ENCODE results near the gene IP6K3.

The IP6K3 gene

DNA sequence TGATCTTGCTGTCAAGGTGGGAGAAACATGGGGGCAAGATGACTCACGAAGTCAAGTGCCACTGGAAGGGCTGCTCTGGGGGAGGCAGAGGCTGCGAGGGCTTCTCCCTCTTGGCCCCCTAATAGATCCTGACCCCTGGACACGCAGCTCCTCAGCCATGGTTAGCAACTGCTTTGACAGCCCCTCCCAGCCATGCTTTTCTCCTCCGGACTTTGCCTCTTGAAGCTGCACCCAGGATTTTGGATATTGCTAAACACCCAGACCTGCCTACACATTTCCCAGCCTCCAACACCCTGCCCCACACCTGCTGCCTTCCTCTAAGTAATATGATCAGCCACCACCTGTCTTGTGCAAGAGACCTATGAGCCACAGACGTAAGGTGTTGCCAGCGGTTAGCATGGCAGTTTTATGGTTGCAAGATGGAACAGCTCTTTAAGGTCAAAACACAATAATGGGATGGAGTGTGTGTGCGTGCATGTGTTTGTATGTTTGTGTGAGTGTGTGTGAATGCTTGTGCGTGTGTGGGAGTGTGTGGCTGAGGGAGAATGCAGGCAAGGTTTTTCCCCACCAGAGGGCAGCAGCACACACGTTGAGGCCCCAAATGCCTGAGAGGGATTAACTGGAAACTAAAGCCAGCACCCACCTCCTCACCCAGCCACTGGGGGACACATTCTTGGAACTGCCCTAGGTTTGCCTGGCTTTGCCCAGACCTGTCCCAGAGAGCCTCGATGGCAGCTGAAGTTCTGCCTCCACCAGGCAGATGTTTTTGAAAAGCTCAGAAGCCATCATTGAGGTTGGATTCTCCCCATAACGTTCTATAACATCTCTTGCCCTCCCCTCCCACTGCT, 2.5 kb downstream of the IP6K3 start:
- TF ChIP-seq FOXP2 (optimal IDR thresholded peaks at IDR 0.05; ENCODE audit: borderline replicate concordance, extremely low read depth, extremely low read length, insufficient read depth) (peak; percentile 12), POLR2AphosphoS5 (IDR thresholded peaks at IDR 0.05; ENCODE audit: low read depth, low read length) (no peak)

GRCh38 chr6:33742837-33743236, 3.9 kb downstream of the IP6K3 start:
- no peak for TF ChIP-seq FOXP2 (optimal IDR thresholded peaks at IDR 0.05; ENCODE audit: borderline replicate concordance, extremely low read depth, extremely low read length, insufficient read depth)
- TF ChIP-seq, protein P1, sequence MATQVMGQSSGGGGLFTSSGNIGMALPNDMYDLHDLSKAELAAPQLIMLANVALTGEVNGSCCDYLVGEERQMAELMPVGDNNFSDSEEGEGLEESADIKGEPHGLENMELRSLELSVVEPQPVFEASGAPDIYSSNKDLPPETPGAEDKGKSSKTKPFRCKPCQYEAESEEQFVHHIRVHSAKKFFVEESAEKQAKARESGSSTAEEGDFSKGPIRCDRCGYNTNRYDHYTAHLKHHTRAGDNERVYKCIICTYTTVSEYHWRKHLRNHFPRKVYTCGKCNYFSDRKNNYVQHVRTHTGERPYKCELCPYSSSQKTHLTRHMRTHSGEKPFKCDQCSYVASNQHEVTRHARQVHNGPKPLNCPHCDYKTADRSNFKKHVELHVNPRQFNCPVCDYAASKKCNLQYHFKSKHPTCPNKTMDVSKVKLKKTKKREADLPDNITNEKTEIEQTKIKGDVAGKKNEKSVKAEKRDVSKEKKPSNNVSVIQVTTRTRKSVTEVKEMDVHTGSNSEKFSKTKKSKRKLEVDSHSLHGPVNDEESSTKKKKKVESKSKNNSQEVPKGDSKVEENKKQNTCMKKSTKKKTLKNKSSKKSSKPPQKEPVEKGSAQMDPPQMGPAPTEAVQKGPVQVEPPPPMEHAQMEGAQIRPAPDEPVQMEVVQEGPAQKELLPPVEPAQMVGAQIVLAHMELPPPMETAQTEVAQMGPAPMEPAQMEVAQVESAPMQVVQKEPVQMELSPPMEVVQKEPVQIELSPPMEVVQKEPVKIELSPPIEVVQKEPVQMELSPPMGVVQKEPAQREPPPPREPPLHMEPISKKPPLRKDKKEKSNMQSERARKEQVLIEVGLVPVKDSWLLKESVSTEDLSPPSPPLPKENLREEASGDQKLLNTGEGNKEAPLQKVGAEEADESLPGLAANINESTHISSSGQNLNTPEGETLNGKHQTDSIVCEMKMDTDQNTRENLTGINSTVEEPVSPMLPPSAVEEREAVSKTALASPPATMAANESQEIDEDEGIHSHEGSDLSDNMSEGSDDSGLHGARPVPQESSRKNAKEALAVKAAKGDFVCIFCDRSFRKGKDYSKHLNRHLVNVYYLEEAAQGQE (IDR thresholded peaks at IDR 0.05; ENCODE audit: insufficient read depth in 1 of 2, low read depth in 2 of 2, low read length in 2 of 2), result no peak
- no peak for TF ChIP-seq SIN3A (IDR thresholded peaks at IDR 0.05; ENCODE audit: borderline replicate concordance, insufficient read depth, low read length)
- TF ChIP-seq POLR2AphosphoS5 (IDR thresholded peaks at IDR 0.05; ENCODE audit: low read depth, low read length), result no peak
- TF ChIP-seq TAF1 (IDR thresholded peaks at IDR 0.05; ENCODE audit: borderline replicate concordance, insufficient read depth, low read length), result no peak

- no peak for TF ChIP-seq FOXP2 (optimal IDR thresholded peaks at IDR 0.05; ENCODE audit: borderline replicate concordance, extremely low read depth, extremely low read length, insufficient read depth)
- no peak for TF ChIP-seq SIN3A (IDR thresholded peaks at IDR 0.05; ENCODE audit: borderline replicate concordance, insufficient read depth, low read length)
- no peak for TF ChIP-seq POLR2AphosphoS5 (IDR thresholded peaks at IDR 0.05; ENCODE audit: low read depth, low read length)
- TF ChIP-seq, protein P1 (IDR thresholded peaks at IDR 0.05; ENCODE audit: insufficient read depth in 1 of 2, low read depth in 2 of 2, low read length in 2 of 2), result no peak
- no peak for TF ChIP-seq TAF1 (IDR thresholded peaks at IDR 0.05; ENCODE audit: borderline replicate concordance, insufficient read depth, low read length)
Observed at GRCh38 chr6:33742092-33742491, 4.6 kb downstream of the IP6K3 start.

- TF ChIP-seq POLR2AphosphoS5 (IDR thresholded peaks at IDR 0.05; ENCODE audit: low read depth, low read length), result no peak
- TF ChIP-seq SIN3A (IDR thresholded peaks at IDR 0.05; ENCODE audit: borderline replicate concordance, insufficient read depth, low read length), result no peak
- no peak for TF ChIP-seq TAF1 (IDR thresholded peaks at IDR 0.05; ENCODE audit: borderline replicate concordance, insufficient read depth, low read length)
- TF ChIP-seq, protein P1 (IDR thresholded peaks at IDR 0.05; ENCODE audit: insufficient read depth in 1 of 2, low read depth in 2 of 2, low read length in 2 of 2), result no peak
- no peak for TF ChIP-seq FOXP2 (optimal IDR thresholded peaks at IDR 0.05; ENCODE audit: borderline replicate concordance, extremely low read depth, extremely low read length, insufficient read depth)
Observed at GRCh38 chr6:33740794-33741193, 5.9 kb downstream of the IP6K3 start.

DNA sequence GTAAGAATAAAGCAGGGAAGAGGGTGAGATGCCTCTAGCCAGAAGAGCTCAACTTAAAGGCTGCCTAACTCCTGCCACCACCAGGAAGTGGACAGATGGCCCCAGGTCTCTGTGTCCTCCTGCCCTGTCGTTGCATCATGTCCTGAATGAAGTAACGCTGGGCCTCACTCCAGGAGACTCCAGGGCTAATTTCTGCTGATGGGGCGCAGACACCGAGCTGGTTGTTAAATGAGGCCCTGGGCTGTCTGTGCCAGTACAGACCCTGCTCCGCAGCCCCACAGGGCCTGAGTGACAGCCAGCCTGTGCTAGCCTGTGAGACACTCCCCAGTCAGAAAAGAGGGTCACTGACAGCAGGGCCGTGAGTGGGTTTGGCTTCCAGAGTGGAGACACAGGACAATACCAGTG, 6.5 kb downstream of the IP6K3 start:
- TF ChIP-seq SIN3A (IDR thresholded peaks at IDR 0.05; ENCODE audit: borderline replicate concordance, insufficient read depth, low read length), result no peak
- TF ChIP-seq, protein P1 (IDR thresholded peaks at IDR 0.05; ENCODE audit: insufficient read depth in 1 of 2, low read depth in 2 of 2, low read length in 2 of 2), result no peak
- TF ChIP-seq TAF1 (IDR thresholded peaks at IDR 0.05; ENCODE audit: borderline replicate concordance, insufficient read depth, low read length), result no peak
- TF ChIP-seq FOXP2 (optimal IDR thresholded peaks at IDR 0.05; ENCODE audit: borderline replicate concordance, extremely low read depth, extremely low read length, insufficient read depth), result no peak
- TF ChIP-seq POLR2AphosphoS5 (IDR thresholded peaks at IDR 0.05; ENCODE audit: low read depth, low read length), result no peak

Data from PFSK-1 (cell line).